HepG2 (cell line): ENCODE measurements around the gene HACD1. TPM values are rescaled to one million over a fixed set of nuclear protein-coding genes. Genes with fewer than 3 reads are reported as not detected.

Source experiments
- ARNTL ChIP-seq: sonication (generic); formaldehyde crosslinking; IDR thresholded peaks from 2 replicates; pipeline ENCODE4 v1.4.0; 2020; ENCODE audit warnings: mild to moderate bottlenecking, missing genetic modification reagents
- CHD2 ChIP-seq: IDR thresholded peaks from 2 replicates; pipeline ENCODE4 v1.6.1; 2011; ENCODE audit warnings: low read depth, low read length, improper control_type of control experiment
- GATA4 ChIP-seq: sonication (generic); IDR thresholded peaks from 2 replicates; pipeline ENCODE4 v1.6.1; 2016; ENCODE audit warnings: antibody characterized with exemption, low read depth, borderline replicate concordance
- MBD4 ChIP-seq: IDR thresholded peaks from 2 replicates; pipeline ENCODE4 v1.6.1; 2012; ENCODE audit warnings: low read length, inconsistent platforms, borderline replicate concordance
- MIXL1 ChIP-seq: IDR thresholded peaks from 2 replicates; pipeline ENCODE4 v1.6.1; 2016
- MTF1 ChIP-seq: sonication (generic); formaldehyde crosslinking; IDR thresholded peaks from 2 replicates; pipeline ENCODE4 v1.5.0; 2020; ENCODE audit warnings: missing genetic modification reagents
- ZMAT3 ChIP-seq: sonication (generic); formaldehyde crosslinking; conservative IDR thresholded peaks from 2 replicates; pipeline ENCODE4 v1.7.0; 2021; ENCODE audit warnings: missing genetic modification reagents
- ZNF382 ChIP-seq: sonication (generic); formaldehyde crosslinking; IDR thresholded peaks from 2 replicates; pipeline ENCODE4 v1.5.0; 2020; ENCODE audit warnings: missing genetic modification reagents, mild to moderate bottlenecking, borderline replicate concordance
- ZNF562 ChIP-seq: sonication (generic); formaldehyde crosslinking; IDR thresholded peaks from 2 replicates; pipeline ENCODE4 v1.8.0; 2022; ENCODE audit warnings: missing genetic modification reagents, borderline replicate concordance
- ZNF570 ChIP-seq: sonication (generic); formaldehyde crosslinking; IDR thresholded peaks from 2 replicates; pipeline ENCODE4 v1.4.0; 2020; ENCODE audit warnings: mild to moderate bottlenecking, missing genetic modification reagents, borderline replicate concordance
- polyA plus RNA-seq, 8 experiments: library from polyadenylated mRNA; depleted of rRNA in 3 of 8; stranded (reverse) in 7 of 8; unstranded in 1 of 8; fragments of >200 nt; fragmentation: Illumina TruSeq in 4 of 8; extraction: Trizol in 4 of 8; gene quantifications; 2 replicates each; pipeline versions ENCODE4 v1.2.1 to v1.2.3, GENCODE V29; 2011 to 2016; ENCODE audit warnings: low read depth in 4 of 8, missing spikeins in 1 of 8, mixed read lengths in 1 of 8; ENCODE audit not compliant: insufficient read depth in 1 of 8
- total RNA-seq, 5 experiments: library from RNA; depleted of rRNA; stranded (reverse); fragments of >200 nt; fragmentation: Illumina TruSeq; extraction: Trizol; gene quantifications; 2 replicates each; pipeline ENCODE4 v1.2.3, GENCODE V29; 2016; ENCODE audit warnings: low read depth in 1 of 5
- TF ChIP-seq, protein P1 (sequence below): sonication (generic); formaldehyde crosslinking; IDR thresholded peaks from 2 replicates; pipeline ENCODE4 v1.4.0; 2020; ENCODE audit warnings: missing genetic modification reagents
- TF ChIP-seq, protein P2 (sequence below): sonication (generic); formaldehyde crosslinking; IDR thresholded peaks from 2 replicates; pipeline ENCODE4 v1.5.0; 2020; ENCODE audit warnings: mild to moderate bottlenecking, missing genetic modification reagents, borderline replicate concordance
- TF ChIP-seq, protein P3 (sequence below): sonication (generic); formaldehyde crosslinking; IDR thresholded peaks from 2 replicates; pipeline ENCODE4 v1.8.0; 2022; ENCODE audit warnings: mild to moderate bottlenecking, missing genetic modification reagents, borderline replicate concordance

HACD1 gene
- total and polyA plus RNA-seq, 2 of the 13 experiments (the other 11 are each of a cell fraction or from before 2014, with no cell fraction given) = 43.4 to 47.6 TPM

DNA sequence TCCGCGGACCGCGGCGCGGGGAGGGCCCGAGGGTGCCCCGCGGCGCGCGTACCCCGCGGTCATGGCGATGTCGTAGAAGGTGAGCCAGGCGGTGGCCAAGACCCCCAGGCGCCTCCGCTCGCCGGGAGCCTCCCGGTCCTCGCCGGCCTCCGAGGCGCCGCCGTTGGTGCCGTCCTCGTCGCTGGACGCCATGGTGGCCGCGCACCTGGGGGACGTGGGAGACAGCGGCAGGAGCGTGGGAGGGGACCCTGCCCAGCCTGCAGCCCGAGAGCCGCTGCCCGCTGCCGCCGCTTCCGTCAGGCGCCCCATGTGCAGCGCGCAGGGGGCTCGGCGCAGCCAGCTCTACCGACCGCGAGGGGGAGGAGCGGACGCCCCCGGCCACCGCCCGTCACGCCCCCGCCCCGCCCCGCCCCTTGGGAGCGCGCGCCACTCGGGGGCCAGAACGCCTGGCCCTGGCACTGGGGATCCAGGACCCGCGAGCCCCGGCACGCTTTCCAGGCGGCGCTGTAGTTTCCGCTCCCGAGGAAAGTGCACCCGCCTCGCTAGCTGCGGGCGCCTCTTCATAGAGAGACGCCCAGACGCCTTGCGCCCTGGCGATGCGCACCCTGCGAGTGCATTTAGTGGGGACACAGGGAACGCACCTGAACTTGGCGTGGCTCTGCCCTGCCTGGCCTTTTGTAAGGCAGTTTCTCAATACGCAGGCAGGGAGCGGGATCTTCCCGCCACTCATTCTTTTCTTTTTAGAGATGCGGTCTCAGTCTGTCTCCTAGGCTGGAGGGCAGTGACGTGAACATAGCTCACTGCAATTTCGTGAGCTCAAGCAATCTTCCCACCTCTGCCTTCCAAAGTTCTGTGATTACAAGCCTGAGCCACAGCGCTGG lies at the start of gene HACD1 (continued):
- TF ChIP-seq MIXL1 (CRISPR knock-in tag) (no peak), MBD4 (no peak), MTF1 (no peak), CHD2 (no peak), ZNF570 (CRISPR knock-in tag) (no peak), ZMAT3 (0 out of 2 replicates have a peak, but pooled peaks have one; percentile 16), ZNF562 (CRISPR knock-in tag) (no peak), ZNF382 (CRISPR knock-in tag) (no peak), ARNTL (CRISPR knock-in tag) (no peak), GATA4 (no peak)
- TF ChIP-seq, protein P1, sequence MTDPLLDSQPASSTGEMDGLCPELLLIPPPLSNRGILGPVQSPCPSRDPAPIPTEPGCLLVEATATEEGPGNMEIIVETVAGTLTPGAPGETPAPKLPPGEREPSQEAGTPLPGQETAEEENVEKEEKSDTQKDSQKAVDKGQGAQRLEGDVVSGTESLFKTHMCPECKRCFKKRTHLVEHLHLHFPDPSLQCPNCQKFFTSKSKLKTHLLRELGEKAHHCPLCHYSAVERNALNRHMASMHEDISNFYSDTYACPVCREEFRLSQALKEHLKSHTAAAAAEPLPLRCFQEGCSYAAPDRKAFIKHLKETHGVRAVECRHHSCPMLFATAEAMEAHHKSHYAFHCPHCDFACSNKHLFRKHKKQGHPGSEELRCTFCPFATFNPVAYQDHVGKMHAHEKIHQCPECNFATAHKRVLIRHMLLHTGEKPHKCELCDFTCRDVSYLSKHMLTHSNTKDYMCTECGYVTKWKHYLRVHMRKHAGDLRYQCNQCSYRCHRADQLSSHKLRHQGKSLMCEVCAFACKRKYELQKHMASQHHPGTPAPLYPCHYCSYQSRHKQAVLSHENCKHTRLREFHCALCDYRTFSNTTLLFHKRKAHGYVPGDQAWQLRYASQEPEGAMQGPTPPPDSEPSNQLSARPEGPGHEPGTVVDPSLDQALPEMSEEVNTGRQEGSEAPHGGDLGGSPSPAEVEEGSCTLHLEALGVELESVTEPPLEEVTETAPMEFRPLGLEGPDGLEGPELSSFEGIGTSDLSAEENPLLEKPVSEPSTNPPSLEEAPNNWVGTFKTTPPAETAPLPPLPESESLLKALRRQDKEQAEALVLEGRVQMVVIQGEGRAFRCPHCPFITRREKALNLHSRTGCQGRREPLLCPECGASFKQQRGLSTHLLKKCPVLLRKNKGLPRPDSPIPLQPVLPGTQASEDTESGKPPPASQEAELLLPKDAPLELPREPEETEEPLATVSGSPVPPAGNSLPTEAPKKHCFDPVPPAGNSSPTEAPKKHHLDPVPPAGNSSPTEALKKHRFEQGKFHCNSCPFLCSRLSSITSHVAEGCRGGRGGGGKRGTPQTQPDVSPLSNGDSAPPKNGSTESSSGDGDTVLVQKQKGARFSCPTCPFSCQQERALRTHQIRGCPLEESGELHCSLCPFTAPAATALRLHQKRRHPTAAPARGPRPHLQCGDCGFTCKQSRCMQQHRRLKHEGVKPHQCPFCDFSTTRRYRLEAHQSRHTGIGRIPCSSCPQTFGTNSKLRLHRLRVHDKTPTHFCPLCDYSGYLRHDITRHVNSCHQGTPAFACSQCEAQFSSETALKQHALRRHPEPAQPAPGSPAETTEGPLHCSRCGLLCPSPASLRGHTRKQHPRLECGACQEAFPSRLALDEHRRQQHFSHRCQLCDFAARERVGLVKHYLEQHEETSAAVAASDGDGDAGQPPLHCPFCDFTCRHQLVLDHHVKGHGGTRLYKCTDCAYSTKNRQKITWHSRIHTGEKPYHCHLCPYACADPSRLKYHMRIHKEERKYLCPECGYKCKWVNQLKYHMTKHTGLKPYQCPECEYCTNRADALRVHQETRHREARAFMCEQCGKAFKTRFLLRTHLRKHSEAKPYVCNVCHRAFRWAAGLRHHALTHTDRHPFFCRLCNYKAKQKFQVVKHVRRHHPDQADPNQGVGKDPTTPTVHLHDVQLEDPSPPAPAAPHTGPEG (CRISPR knock-in tag) = no peak
- TF ChIP-seq, protein P2, sequence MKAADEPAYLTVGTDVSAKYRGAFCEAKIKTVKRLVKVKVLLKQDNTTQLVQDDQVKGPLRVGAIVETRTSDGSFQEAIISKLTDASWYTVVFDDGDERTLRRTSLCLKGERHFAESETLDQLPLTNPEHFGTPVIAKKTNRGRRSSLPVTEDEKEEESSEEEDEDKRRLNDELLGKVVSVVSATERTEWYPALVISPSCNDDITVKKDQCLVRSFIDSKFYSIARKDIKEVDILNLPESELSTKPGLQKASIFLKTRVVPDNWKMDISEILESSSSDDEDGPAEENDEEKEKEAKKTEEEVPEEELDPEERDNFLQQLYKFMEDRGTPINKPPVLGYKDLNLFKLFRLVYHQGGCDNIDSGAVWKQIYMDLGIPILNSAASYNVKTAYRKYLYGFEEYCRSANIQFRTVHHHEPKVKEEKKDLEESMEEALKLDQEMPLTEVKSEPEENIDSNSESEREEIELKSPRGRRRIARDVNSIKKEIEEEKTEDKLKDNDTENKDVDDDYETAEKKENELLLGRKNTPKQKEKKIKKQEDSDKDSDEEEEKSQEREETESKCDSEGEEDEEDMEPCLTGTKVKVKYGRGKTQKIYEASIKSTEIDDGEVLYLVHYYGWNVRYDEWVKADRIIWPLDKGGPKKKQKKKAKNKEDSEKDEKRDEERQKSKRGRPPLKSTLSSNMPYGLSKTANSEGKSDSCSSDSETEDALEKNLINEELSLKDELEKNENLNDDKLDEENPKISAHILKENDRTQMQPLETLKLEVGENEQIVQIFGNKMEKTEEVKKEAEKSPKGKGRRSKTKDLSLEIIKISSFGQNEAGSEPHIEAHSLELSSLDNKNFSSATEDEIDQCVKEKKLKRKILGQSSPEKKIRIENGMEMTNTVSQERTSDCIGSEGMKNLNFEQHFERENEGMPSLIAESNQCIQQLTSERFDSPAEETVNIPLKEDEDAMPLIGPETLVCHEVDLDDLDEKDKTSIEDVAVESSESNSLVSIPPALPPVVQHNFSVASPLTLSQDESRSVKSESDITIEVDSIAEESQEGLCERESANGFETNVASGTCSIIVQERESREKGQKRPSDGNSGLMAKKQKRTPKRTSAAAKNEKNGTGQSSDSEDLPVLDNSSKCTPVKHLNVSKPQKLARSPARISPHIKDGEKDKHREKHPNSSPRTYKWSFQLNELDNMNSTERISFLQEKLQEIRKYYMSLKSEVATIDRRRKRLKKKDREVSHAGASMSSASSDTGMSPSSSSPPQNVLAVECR = peak; percentile 86
- TF ChIP-seq, protein P3, sequence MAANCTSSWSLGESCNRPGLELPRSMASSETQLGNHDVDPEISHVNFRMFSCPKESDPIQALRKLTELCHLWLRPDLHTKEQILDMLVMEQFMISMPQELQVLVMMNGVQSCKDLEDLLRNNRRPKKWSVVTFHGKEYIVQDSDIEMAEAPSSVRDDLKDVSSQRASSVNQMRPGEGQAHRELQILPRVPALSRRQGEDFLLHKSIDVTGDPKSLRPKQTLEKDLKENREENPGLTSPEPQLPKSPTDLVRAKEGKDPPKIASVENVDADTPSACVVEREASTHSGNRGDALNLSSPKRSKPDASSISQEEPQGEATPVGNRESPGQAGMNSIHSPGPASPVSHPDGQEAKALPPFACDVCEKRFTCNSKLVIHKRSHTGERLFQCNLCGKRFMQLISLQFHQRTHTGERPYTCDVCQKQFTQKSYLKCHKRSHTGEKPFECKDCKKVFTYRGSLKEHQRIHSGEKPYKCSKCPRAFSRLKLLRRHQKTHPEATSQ (CRISPR knock-in tag) = no peak
